CD4-positive, alpha-beta T cell (primary cell): Measurements from ENCODE around the gene MAST4. TPM values are rescaled to one million over a fixed set of nuclear protein-coding genes. Genes with fewer than 3 reads are reported as not detected.

Experiments
- ATAC-seq: fragments of 200-7000 bp; cut with Tn5 transposase; one replicate; pipeline ENCODE4 v1.10.0; 2022; ENCODE audit warnings: mild to moderate bottlenecking; ENCODE audit not compliant: poor library complexity
- CTCF ChIA-PET: fragments of 350-600 bp; sonication (Branson Sonifier 250); formaldehyde crosslinking; loops from one replicate; lab custom pipeline; 2021; ENCODE audit warnings: antibody characterized with exemption, inconsistent platforms; lab: Charles Lee
- POLR2A ChIA-PET: fragments of 350-600 bp; sonication (Branson Sonifier 250); formaldehyde crosslinking; loops from one replicate; lab custom pipeline; 2021; ENCODE audit warnings: antibody characterized with exemption, inconsistent platforms; lab: Charles Lee
- DNase-seq, 14 experiments: peaks; one replicate each; pipeline ENCODE4 v3.0.0-alpha.2; 2013 to 2020; ENCODE audit warnings: mixed read lengths in 2 of 14
- H3K27ac ChIP-seq, 2 donors: one replicate each; pipeline versions ENCODE4 v1.5.1 to v1.7.0; 2013; ENCODE audit warnings: low read length in 2 of 2, low read depth in 1 of 2, mild to moderate bottlenecking in 1 of 2
- H3K27me3 ChIP-seq, 2 experiments: 1 replicate in 1 of 2; 2 replicates in 1 of 2; pipeline versions ENCODE4 v1.6.1 to v1.7.0; 2013; ENCODE audit warnings: low read length in 2 of 2, control low read depth in 1 of 2, mild to moderate bottlenecking in 1 of 2, moderate library complexity in 1 of 2; ENCODE audit not compliant: insufficient read depth in 2 of 2, control insufficient read depth in 1 of 2
- H3K36me3 ChIP-seq: one replicate; pipeline ENCODE4 v1.6.1; 2013; ENCODE audit warnings: low read length, control low read depth; ENCODE audit not compliant: insufficient read depth
- H3K4me1 ChIP-seq: one replicate; pipeline ENCODE4 v1.6.1; 2013; ENCODE audit warnings: low read length, control low read depth; ENCODE audit not compliant: insufficient read depth
- H3K4me3 ChIP-seq: one replicate; pipeline ENCODE4 v1.5.1; 2013; ENCODE audit warnings: mild to moderate bottlenecking, low read length, moderate library complexity
- H3K9me3 ChIP-seq, 2 experiments: 1 replicate in 1 of 2; 2 replicates in 1 of 2; pipeline versions ENCODE4 v1.6.1 to v1.7.0; 2013; ENCODE audit warnings: low read length in 2 of 2, mild to moderate bottlenecking in 2 of 2, control low read depth in 1 of 2, moderate library complexity in 1 of 2; ENCODE audit not compliant: control insufficient read depth in 1 of 2, insufficient read depth in 1 of 2
- H3K27ac Mint-ChIP-seq: one replicate; pipeline ENCODE4 v1.8.0; 2020; ENCODE audit warnings: mixed read lengths
- H3K27me3 Mint-ChIP-seq: one replicate; pipeline ENCODE4 v1.8.0; 2021; ENCODE audit warnings: mixed read lengths
- H3K36me3 Mint-ChIP-seq: one replicate; pipeline ENCODE4 v1.8.0; 2021; ENCODE audit warnings: low read depth, mixed read lengths
- H3K4me1 Mint-ChIP-seq: one replicate; pipeline ENCODE4 v1.8.0; 2021; ENCODE audit warnings: low read depth, mixed read lengths
- H3K4me3 Mint-ChIP-seq: one replicate; pipeline ENCODE4 v1.8.0; 2020; ENCODE audit warnings: mild to moderate bottlenecking, mixed read lengths
- H3K9me3 Mint-ChIP-seq: one replicate; pipeline ENCODE4 v1.8.0; 2020; ENCODE audit warnings: mixed read lengths
- intact Hi-C, 2 experiments: fragments of 100-400 bp; cut with DNase I in 1 of 2; cut with micrococcal nuclease in 1 of 2; formaldehyde crosslinking; loops; one replicate each; pipeline versions ENCODE4 v1.15.1 to v1.9.0; 2023 to 2025; cut with DNase I, micrococcal nuclease
- total RNA-seq, 174 experiments: library from RNA in 2 of 174; stranded (reverse) in 2 of 174; gene quantifications; one replicate each; pipeline ENCODE4 v1.2.3 and lab custom pipeline; 2021 to 2026
- TF ChIP-seq, protein P1 (sequence below): fragments of 200-600 bp; IDR thresholded peaks from one replicate; pipeline ENCODE4 v1.8.0; 2022; ENCODE audit warnings: antibody characterized with exemption, mild to moderate bottlenecking

MAST4 gene
- total RNA-seq, 2 experiments from 2014 or later = 21.3 to 21.6 TPM

DNA sequence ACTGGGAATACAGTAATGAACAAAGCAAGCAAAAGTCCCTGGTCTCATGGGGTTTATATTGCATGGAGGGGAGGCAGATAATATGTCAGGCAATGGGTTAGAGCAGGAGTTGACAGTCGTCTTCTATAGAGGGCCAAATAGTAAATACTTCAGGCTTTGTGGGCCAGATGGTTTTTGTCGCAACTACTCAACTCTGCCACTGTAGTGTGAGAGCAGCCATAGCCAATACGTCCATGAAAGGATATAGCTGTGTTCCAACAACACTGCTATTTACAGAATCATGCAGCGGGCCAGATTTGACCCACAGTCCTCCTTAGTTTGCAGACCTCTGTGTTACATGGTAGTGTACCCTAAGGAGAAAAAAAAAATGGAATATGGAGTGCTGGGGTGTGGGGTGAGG is 25.5 kb downstream of the MAST4 start:
- peaks cover 0 to 5% of the 10 kb centered on the region in 2 experiments for H3K27me3 ChIP-seq
- Mint-ChIP-seq H3K4me3 (no peak overlapping the region), H3K4me1 (peaks cover 9% of the 10 kb centered on the region), H3K36me3 (no peaks in the 10 kb centered on the region), H3K9me3 (no peaks in the 10 kb centered on the region), H3K27me3 (peaks cover 12% of the 10 kb centered on the region), H3K27ac (no peak overlapping the region)
- H3K4me1 ChIP-seq = no peaks in the 10 kb centered on the region
- DNase-seq (no peak), ATAC-seq (no peak)
- no peak overlapping the region for H3K27ac ChIP-seq
- no peak overlapping the region for H3K4me3 ChIP-seq
- ChIA-PET CTCF (no interaction called here), POLR2A (no interaction called here)
- no peaks in the 10 kb centered on the region for H3K9me3 ChIP-seq
- TF ChIP-seq, protein P1, sequence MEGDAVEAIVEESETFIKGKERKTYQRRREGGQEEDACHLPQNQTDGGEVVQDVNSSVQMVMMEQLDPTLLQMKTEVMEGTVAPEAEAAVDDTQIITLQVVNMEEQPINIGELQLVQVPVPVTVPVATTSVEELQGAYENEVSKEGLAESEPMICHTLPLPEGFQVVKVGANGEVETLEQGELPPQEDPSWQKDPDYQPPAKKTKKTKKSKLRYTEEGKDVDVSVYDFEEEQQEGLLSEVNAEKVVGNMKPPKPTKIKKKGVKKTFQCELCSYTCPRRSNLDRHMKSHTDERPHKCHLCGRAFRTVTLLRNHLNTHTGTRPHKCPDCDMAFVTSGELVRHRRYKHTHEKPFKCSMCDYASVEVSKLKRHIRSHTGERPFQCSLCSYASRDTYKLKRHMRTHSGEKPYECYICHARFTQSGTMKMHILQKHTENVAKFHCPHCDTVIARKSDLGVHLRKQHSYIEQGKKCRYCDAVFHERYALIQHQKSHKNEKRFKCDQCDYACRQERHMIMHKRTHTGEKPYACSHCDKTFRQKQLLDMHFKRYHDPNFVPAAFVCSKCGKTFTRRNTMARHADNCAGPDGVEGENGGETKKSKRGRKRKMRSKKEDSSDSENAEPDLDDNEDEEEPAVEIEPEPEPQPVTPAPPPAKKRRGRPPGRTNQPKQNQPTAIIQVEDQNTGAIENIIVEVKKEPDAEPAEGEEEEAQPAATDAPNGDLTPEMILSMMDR = no peak
- intact Hi-C loops = no loop called here
- H3K36me3 ChIP-seq = no peaks in the 10 kb centered on the region

DNA sequence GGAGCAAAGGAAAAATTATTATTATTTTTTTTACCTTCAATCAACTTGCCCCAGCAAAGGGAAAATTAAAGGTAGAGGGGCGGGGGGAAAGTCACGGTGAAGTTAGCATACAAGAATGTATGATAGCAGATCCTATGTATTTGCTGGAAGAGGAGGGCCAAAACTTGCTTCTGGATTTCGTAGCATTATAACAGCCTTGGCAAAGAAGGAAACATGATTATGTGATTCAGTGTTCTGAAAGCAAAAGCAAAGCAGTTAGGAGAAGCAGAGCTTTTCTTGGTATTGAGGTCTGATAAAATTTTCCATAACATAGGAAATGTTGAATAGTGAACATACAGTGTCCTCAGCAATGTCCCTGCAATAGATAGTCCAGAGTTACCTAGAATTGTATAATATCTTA is 32.4 kb downstream of the MAST4 start:
- Mint-ChIP-seq H3K36me3 (no peaks in the 10 kb centered on the region), H3K4me3 (no peak overlapping the region), H3K4me1 (no peaks in the 10 kb centered on the region), H3K27ac (no peak overlapping the region), H3K27me3 (peaks cover 2% of the 10 kb centered on the region), H3K9me3 (no peaks in the 10 kb centered on the region)
- H3K4me3 ChIP-seq = no peak overlapping the region
- ATAC-seq (no peak), DNase-seq (no peak)
- TF ChIP-seq, protein P1 = no peak
- no peaks in the 10 kb centered on the region for H3K4me1 ChIP-seq
- no peaks in the 10 kb centered on the region for H3K9me3 ChIP-seq
- ChIA-PET CTCF (interaction anchor here (1.2 kb wide), 1 partner anchor 100 kb away, joined by 3 read pairs; no protein-coding TSS in a partner anchor), POLR2A (no interaction called here)
- no peak overlapping the region for H3K27ac ChIP-seq
- no peaks in the 10 kb centered on the region for H3K36me3 ChIP-seq
- intact Hi-C loops = no loop called here
- no peaks in the 10 kb centered on the region for H3K27me3 ChIP-seq

DNA sequence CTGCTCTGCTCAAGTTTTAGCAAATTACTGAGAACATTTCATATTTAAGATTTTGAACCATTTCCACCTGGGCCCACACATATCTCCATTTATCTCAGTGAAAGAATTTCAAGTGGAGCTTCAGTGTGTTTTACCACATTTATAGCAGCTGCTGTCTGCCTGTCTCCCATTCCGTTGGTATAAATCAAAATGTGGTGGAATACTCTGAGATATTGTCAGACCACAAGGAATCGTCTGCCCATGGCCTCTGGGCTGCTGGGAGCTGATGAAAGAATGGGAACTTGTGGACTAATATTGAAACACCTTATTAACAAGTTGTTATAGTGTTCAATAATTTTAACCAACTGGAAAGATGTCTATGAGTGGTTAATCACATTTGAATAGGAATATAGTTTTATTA is 33.3 kb downstream of the MAST4 start:
- H3K27me3 ChIP-seq = no peaks in the 10 kb centered on the region
- ChIA-PET CTCF (interaction anchor here (0.6 kb wide), 1 partner anchor 282 kb away, joined by 5 read pairs; no protein-coding TSS in a partner anchor), POLR2A (no interaction called here)
- Mint-ChIP-seq H3K27me3 (no peaks in the 10 kb centered on the region), H3K27ac (no peak overlapping the region), H3K4me3 (no peak overlapping the region), H3K4me1 (no peaks in the 10 kb centered on the region), H3K9me3 (no peaks in the 10 kb centered on the region), H3K36me3 (no peaks in the 10 kb centered on the region)
- no peak for ATAC-seq
- intact Hi-C loops = no loop called here
- H3K27ac ChIP-seq = no peak overlapping the region
- no peaks in the 10 kb centered on the region for H3K9me3 ChIP-seq
- no peaks in the 10 kb centered on the region for H3K4me1 ChIP-seq
- DNase-seq = no peak
- no peaks in the 10 kb centered on the region for H3K36me3 ChIP-seq
- no peak overlapping the region for H3K4me3 ChIP-seq
- TF ChIP-seq, protein P1 = no peak
